ENCODE measurements around the gene C1orf50.

The C1orf50 gene

GRCh38 chr1:42788021-42788420, 21.0 kb downstream of the C1orf50 start:
- no peak overlapping the region for H3K27ac ChIP-seq

GRCh38 chr1:42793824-42794223, 26.8 kb downstream of the C1orf50 start:
- no peak overlapping the region for H3K27ac ChIP-seq
- TF ChIP-seq ZFX (IDR thresholded peaks at IDR 0.05; ENCODE audit: borderline replicate concordance): no peak
- TF ChIP-seq CTCF (IDR thresholded peaks at IDR 0.05): no peak

More at GRCh38 chr1:42788021-42788420, 21.0 kb downstream of the C1orf50 start:
- TF ChIP-seq ZFX (IDR thresholded peaks at IDR 0.05; ENCODE audit: borderline replicate concordance) (no peak), CTCF (IDR thresholded peaks at IDR 0.05) (no peak)

GRCh38 chr1:42797414-42797813, 30.4 kb downstream of the C1orf50 start:
- TF ChIP-seq ZFX (IDR thresholded peaks at IDR 0.05; ENCODE audit: borderline replicate concordance): no peak
- TF ChIP-seq CTCF (IDR thresholded peaks at IDR 0.05): no peak
- H3K27ac ChIP-seq: no peak overlapping the region

GRCh38 chr1:42797979-42798378, 30.9 kb downstream of the C1orf50 start:
- H3K27ac ChIP-seq: no peak overlapping the region

GRCh38 chr1:42801832-42802473, 34.9 kb downstream of the C1orf50 start:
- TF ChIP-seq CTCF (IDR thresholded peaks at IDR 0.05): no peak
- no peak for TF ChIP-seq ZFX (IDR thresholded peaks at IDR 0.05; ENCODE audit: borderline replicate concordance)
- H3K27ac ChIP-seq: no peak overlapping the region

More at GRCh38 chr1:42797979-42798378, 30.9 kb downstream of the C1orf50 start:
- TF ChIP-seq CTCF (IDR thresholded peaks at IDR 0.05): no peak
- no peak for TF ChIP-seq ZFX (IDR thresholded peaks at IDR 0.05; ENCODE audit: borderline replicate concordance)

GRCh38 chr1:42806171-42806570, 39.1 kb downstream of the C1orf50 start:
- H3K27ac ChIP-seq: no peak overlapping the region
- TF ChIP-seq CTCF (IDR thresholded peaks at IDR 0.05) (no peak), ZFX (IDR thresholded peaks at IDR 0.05; ENCODE audit: borderline replicate concordance) (no peak)

GRCh38 chr1:42806593-42806992, 39.5 kb downstream of the C1orf50 start:
- TF ChIP-seq ZFX (IDR thresholded peaks at IDR 0.05; ENCODE audit: borderline replicate concordance): no peak
- TF ChIP-seq CTCF (IDR thresholded peaks at IDR 0.05): no peak
- H3K27ac ChIP-seq: no peak overlapping the region

Measured in 22Rv1 (cell line).